Tibial artery (tissue), 4 donors: ENCODE measurements around the gene ITGBL1.

Source experiments
- DNase-seq, 2 donors: peaks; one replicate each; pipeline ENCODE4 v3.0.0-alpha.2; 2019
- H3K27ac ChIP-seq, 2 donors: fragments of 200-600 bp; sonication (generic) in 1 of 2; 1 replicate in 1 of 2; 2 replicates in 1 of 2; pipeline ENCODE4 v1.5.1; 2018 to 2019; ENCODE audit warnings: mild to moderate bottlenecking in 1 of 2
- H3K27me3 ChIP-seq, 2 donors: fragments of 200-600 bp; sonication (generic) in 1 of 2; one replicate each; pipeline versions ENCODE4 v1.5.1 to v1.6.0; 2016 to 2019
- H3K36me3 ChIP-seq, 3 donors: fragments of 200-600 bp; sonication (generic) in 2 of 3; one replicate each; pipeline ENCODE4 v1.5.1; 2016 to 2019; ENCODE audit warnings: mild to moderate bottlenecking in 2 of 3
- H3K4me1 ChIP-seq, 4 donors: fragments of 200-600 bp; sonication (generic) in 2 of 4; 1 replicate in 3 of 4; 2 replicates in 1 of 4; pipeline ENCODE4 v1.5.1; 2016 to 2019
- H3K4me3 ChIP-seq, 2 donors: fragments of 200-600 bp; sonication (generic) in 1 of 2; 1 replicate in 1 of 2; 2 replicates in 1 of 2; pipeline ENCODE4 v1.5.1; 2018 to 2019; ENCODE audit warnings: mild to moderate bottlenecking in 2 of 2
- H3K9me3 ChIP-seq, 3 donors: fragments of 200-600 bp; sonication (generic) in 1 of 3; one replicate each; pipeline ENCODE4 v1.5.1; 2016 to 2019
- intact Hi-C: fragments of 100-400 bp; cut with DNase I; formaldehyde crosslinking; loops from one replicate; pipeline ENCODE4 v1.15.0; 2023; ENCODE audit warnings: low total_unique reads
- TF ChIP-seq, protein P1 (sequence below), 2 experiments: fragments of 200-600 bp in 1 of 2; fragments of 450-650 bp in 1 of 2; IDR thresholded peaks; one replicate each; pipeline ENCODE4 v1.5.1; 2017 to 2019; ENCODE audit warnings: antibody characterized with exemption in 2 of 2, mild to moderate bottlenecking in 1 of 2, moderate library complexity in 1 of 2

The ITGBL1 gene

DNA sequence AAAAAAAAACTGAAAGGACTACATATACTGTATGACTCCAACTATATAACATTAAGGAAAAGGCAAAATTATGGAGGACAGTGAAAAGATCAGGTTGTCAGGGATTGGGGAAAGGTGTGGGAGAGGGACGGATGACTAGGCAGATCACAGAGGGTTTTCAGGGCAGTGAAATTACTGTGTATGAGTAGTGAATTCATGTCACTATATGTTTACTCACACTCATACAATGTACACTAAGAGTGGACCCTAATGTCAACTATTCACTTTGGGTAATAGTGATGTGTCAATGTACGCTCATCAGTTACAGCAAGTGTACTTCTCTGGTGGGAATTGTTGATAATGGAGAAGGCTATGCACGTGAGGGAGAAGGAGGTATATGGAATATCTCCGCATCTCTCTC lies 144.3 kb downstream of the ITGBL1 start:
- no peak for DNase-seq
- no peaks in the 10 kb centered on the region for H3K4me1 ChIP-seq
- H3K4me3 ChIP-seq = no peak overlapping the region
- H3K27ac ChIP-seq = no peak overlapping the region
- intact Hi-C loops = no loop called here
- H3K27me3 ChIP-seq = no peaks in the 10 kb centered on the region
- H3K9me3 ChIP-seq = no peaks in the 10 kb centered on the region
- peaks cover 0 to 15% (median 9%) of the 10 kb centered on the region in 3 donors for H3K36me3 ChIP-seq
- TF ChIP-seq, protein P1, sequence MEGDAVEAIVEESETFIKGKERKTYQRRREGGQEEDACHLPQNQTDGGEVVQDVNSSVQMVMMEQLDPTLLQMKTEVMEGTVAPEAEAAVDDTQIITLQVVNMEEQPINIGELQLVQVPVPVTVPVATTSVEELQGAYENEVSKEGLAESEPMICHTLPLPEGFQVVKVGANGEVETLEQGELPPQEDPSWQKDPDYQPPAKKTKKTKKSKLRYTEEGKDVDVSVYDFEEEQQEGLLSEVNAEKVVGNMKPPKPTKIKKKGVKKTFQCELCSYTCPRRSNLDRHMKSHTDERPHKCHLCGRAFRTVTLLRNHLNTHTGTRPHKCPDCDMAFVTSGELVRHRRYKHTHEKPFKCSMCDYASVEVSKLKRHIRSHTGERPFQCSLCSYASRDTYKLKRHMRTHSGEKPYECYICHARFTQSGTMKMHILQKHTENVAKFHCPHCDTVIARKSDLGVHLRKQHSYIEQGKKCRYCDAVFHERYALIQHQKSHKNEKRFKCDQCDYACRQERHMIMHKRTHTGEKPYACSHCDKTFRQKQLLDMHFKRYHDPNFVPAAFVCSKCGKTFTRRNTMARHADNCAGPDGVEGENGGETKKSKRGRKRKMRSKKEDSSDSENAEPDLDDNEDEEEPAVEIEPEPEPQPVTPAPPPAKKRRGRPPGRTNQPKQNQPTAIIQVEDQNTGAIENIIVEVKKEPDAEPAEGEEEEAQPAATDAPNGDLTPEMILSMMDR (IDR thresholded peaks at IDR 0.05) = no peak

DNA sequence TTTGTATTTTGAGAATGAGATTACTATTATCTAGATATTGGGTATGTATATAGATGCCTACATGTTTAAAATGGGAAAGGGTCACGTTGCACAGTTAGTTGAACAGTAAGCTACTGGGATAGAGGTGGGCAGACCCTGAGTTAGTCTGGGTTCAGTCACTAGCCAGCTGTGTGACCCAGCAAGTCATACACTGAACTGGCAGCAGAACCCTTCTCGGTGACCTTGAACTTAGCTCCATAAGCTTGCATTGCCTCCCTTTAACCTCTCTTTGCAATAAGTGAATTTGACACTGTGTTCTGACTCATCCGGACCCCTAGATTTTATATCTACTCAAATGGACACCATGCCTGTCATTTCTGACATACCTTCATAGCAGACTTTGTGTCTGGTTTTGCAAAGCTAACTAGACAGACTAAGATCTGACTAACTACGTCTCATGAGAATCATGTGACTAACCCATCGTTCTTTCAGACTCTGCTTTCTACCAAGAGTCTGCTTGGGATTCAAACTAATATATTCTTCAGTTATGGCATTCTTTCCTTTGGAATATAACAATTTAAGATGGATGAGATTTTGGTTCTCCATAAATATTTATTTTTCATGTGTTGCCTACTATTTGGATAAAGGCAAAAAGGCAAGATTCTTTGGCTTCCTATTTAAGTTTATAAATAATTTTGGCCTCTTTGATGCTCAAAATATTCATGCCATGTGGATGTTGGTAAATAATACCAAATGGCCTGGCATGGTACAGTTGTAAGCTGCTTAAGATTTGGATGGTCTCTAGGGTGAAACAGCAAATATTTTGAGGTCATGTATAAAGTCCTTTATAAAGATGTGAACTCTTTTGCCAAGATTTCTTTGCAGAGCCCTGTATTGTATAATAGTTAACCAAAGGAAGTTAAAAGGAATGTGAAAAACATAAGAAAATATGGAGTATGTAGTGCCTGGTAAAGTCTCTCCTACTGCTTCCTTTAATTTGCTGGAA lies 159.3 kb downstream of the ITGBL1 start:
- H3K9me3 ChIP-seq = no peaks in the 10 kb centered on the region
- peaks cover 0 to 17% (median 6%) of the 10 kb centered on the region in 4 donors for H3K4me1 ChIP-seq
- H3K36me3 ChIP-seq = no peaks in the 10 kb centered on the region
- intact Hi-C loops = no loop called here
- TF ChIP-seq, protein P1 (IDR thresholded peaks at IDR 0.05) = no peak
- no peaks in the 10 kb centered on the region for H3K27me3 ChIP-seq
- H3K27ac ChIP-seq = peak overlapping the region; percentile 15 to 38
- H3K4me3 ChIP-seq = no peak overlapping the region
- no peak for DNase-seq

DNA sequence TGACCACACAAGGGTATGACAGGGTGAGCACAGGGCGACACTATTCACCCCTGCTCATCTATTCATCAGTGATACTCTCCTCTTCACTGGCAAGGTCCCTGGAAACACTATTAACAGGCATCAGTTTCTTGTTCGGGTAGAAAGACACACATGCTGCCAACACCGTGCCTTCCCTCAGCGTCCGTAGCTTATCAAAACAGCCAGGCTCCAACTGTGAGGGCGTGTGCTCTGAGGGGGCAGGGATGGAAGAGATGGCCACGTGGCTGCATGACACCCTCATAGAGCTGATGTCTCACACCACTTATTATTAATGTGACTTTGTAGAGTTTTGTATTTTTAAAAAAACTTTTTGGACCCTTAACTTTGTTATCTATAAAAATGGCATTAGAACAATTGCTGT lies 160.3 kb downstream of the ITGBL1 start:
- H3K27me3 ChIP-seq = no peaks in the 10 kb centered on the region
- peak overlapping the region; percentile 15 to 38 for H3K27ac ChIP-seq
- no peak for DNase-seq
- intact Hi-C loops = no loop called here
- TF ChIP-seq, protein P1 (IDR thresholded peaks at IDR 0.05) = no peak
- no peaks in the 10 kb centered on the region for H3K36me3 ChIP-seq
- H3K4me1 ChIP-seq = peaks cover 0 to 17% (median 6%) of the 10 kb centered on the region in 4 donors
- H3K9me3 ChIP-seq = no peaks in the 10 kb centered on the region
- no peak overlapping the region for H3K4me3 ChIP-seq

DNA sequence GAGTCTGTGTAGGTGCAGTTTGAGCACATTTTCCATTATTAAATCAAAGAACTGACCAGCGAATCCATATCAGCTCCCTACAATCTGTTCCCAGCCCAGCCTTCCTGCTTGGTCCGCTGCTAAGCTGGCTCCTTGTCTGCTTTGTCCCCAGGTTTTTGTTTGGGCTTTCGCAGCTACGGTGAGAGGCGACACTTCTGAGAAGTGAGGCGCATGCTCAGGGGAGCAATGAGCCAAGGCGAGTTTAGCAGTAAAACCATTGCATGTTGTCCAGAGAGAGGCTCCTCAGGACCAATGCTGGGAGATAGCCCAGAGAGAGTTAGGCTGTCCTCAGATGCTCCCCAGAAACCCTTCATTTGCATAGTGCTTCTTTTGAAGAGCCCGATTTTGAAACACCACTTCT lies 162.0 kb downstream of the ITGBL1 start:
- Histone ChIP-seq H3K4me1 (peaks cover 0 to 17% (median 6%) of the 10 kb centered on the region in 4 donors), H3K9me3 (no peaks in the 10 kb centered on the region), H3K27ac (no peak overlapping the region), H3K4me3 (no peak overlapping the region), H3K27me3 (no peaks in the 10 kb centered on the region), H3K36me3 (no peaks in the 10 kb centered on the region)
- DNase-seq = no peak
- intact Hi-C loops = no loop called here
- TF ChIP-seq, protein P1 (IDR thresholded peaks at IDR 0.05) = no peak

DNA sequence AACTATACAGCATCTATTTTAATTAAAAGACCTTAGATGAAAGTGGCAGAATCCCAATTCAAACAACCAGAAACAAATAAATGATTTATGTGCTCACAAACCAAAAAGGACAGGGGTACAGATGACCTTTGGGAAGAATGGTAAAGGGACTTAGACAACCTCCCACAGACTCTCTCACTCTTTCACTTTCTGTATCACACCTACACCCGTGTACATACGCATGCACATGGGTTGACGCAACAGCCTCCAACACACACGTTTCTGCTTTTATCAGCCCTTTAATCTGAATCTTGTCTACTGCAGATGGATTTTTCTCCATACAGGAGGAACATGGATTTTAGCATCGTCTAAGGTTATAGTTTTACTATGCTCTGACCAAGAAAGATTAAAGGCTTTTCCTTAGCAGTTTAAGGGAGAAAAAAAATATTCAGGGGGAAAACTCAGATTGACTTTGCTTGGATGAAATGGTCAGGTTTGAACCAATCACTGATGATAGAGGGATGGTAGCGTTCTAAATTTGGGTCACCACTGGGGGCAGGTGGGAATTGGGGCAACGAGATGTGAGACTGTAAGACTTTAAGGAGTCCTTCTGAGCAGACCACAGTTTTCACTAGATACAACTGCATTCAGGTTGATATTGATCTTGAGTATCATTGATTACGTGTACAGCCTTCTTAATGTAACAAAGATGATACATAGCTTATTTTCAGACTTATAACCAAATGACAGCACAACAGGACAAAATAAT lies 166.1 kb downstream of the ITGBL1 start:
- no peak for DNase-seq
- TF ChIP-seq, protein P1 (IDR thresholded peaks at IDR 0.05) = no peak
- H3K4me1 ChIP-seq = peaks cover 0 to 5% (median 1%) of the 10 kb centered on the region in 4 donors
- intact Hi-C loops = no loop called here
- H3K9me3 ChIP-seq = no peaks in the 10 kb centered on the region
- no peaks in the 10 kb centered on the region for H3K36me3 ChIP-seq
- no peak overlapping the region for H3K27ac ChIP-seq
- no peaks in the 10 kb centered on the region for H3K27me3 ChIP-seq
- H3K4me3 ChIP-seq = no peak overlapping the region
